ENCODE measurements around the gene NPM1. TPM values are rescaled to one million over a fixed set of nuclear protein-coding genes. Genes with fewer than 3 reads are reported as not detected.
"Not testable (repeated sequence)": the region's sequence is repeated elsewhere in the genome, so short reads cannot be mapped to it uniquely, and the experiment has no call there.

Gene NPM1
- total RNA-seq, 1 experiment from 2014 or later: 3,530 TPM

- TF ChIP-seq, protein P1, sequence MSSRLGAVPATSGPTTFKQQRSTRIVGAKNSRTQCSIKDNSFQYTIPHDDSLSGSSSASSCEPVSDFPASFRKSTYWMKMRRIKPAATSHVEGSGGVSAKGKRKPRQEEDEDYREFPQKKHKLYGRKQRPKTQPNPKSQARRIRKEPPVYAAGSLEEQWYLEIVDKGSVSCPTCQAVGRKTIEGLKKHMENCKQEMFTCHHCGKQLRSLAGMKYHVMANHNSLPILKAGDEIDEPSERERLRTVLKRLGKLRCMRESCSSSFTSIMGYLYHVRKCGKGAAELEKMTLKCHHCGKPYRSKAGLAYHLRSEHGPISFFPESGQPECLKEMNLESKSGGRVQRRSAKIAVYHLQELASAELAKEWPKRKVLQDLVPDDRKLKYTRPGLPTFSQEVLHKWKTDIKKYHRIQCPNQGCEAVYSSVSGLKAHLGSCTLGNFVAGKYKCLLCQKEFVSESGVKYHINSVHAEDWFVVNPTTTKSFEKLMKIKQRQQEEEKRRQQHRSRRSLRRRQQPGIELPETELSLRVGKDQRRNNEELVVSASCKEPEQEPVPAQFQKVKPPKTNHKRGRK (CRISPR knock-in tag; IDR thresholded peaks at IDR 0.05; ENCODE audit: borderline replicate concordance): no peak
- TF ChIP-seq ATF3 (CRISPR knock-in tag; conservative IDR thresholded peaks at IDR 0.05) (no peak), SMAD4 (CRISPR knock-in tag; IDR thresholded peaks at IDR 0.05) (no peak), ATF2 (CRISPR knock-in tag; IDR thresholded peaks at IDR 0.05; ENCODE audit: borderline replicate concordance, low read depth) (no peak), ETV6 (CRISPR knock-in tag; IDR thresholded peaks at IDR 0.05) (no peak), GABPB1 (CRISPR knock-in tag; IDR thresholded peaks at IDR 0.05) (no peak), ELF4 (CRISPR knock-in tag; IDR thresholded peaks at IDR 0.05; ENCODE audit: low read depth) (no peak), ZNF416 (CRISPR knock-in tag; IDR thresholded peaks at IDR 0.05) (no peak), ATF6 (CRISPR knock-in tag; IDR thresholded peaks at IDR 0.05) (no peak), MLX (CRISPR knock-in tag; IDR thresholded peaks at IDR 0.05) (no peak), ZMAT4 (CRISPR knock-in tag; IDR thresholded peaks at IDR 0.05) (no peak), IRF1 (CRISPR knock-in tag; IDR thresholded peaks at IDR 0.05) (no peak)
These were observed 7.7 kb upstream of the NPM1 start (continued) for GRCh38 chr5:171379961-171380360.

GRCh38 chr5:171384416-171384815, 3.2 kb upstream of the NPM1 start:
- CTCF ChIA-PET; POLR2A ChIA-PET; H3K9me3 Mint-ChIP-seq; DNase-seq (ENCODE audit: low spot score); H3K27ac Mint-ChIP-seq; H3K4me3 Mint-ChIP-seq; H3K4me1 Mint-ChIP-seq; ATAC-seq; H3K27me3 Mint-ChIP-seq (ENCODE audit: low read depth): not testable (repeated sequence)
- peaks cover 15% of the 10 kb centered on the region for H3K36me3 Mint-ChIP-seq

DNA sequence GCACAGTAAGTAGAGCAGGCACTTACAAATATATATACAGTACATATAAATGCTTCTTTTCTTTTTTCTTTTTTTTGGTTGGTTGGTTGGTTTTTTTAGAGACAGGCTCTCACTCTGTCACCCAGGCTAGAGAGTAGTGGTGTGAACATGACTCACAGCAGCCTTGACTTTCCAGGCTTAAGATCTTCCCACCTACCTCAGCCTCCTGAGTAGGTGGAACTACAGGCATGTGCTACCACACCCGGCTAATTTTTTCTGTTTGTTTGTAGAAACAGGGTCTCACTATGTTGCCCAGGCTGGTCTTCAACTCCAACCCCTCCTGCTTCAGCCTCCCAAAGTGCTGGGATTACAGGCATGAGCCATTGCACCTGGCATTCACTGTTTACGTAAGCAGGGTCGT, 2.6 kb upstream of the NPM1 start:
- peaks cover 21% of the 10 kb centered on the region for H3K36me3 Mint-ChIP-seq
- ATAC-seq, CTCF ChIA-PET: not testable (repeated sequence)

More for the DNA sequence above, 2.6 kb upstream of the NPM1 start:
- DNase-seq (ENCODE audit: low spot score); H3K9me3 Mint-ChIP-seq; H3K4me1 Mint-ChIP-seq; H3K4me3 Mint-ChIP-seq; H3K27me3 Mint-ChIP-seq (ENCODE audit: low read depth); H3K27ac Mint-ChIP-seq; POLR2A ChIA-PET: not testable (repeated sequence)
